HepG2 (cell line): Measurements from ENCODE around the gene MOB4. TPM values are rescaled to one million over a fixed set of nuclear protein-coding genes. Genes with fewer than 3 reads are reported as not detected.
A peak's percentile ranks its signal among the peaks of the same experiment; 100 is the strongest.

Source experiments
- BCL6 ChIP-seq: IDR thresholded peaks from 2 replicates; pipeline ENCODE4 v1.6.1; 2016; ENCODE audit warnings: missing genetic modification reagents, missing compliant biosample characterization
- ERF ChIP-seq: IDR thresholded peaks from 2 replicates; pipeline ENCODE4 v1.6.1; 2018; ENCODE audit warnings: missing biosample characterization, missing genetic modification reagents
- ETV5 ChIP-seq: IDR thresholded peaks from 2 replicates; pipeline ENCODE4 v1.6.1; 2018; ENCODE audit warnings: missing biosample characterization, missing genetic modification reagents, inconsistent platforms, borderline replicate concordance
- KDM3A ChIP-seq: IDR thresholded peaks from 2 replicates; pipeline ENCODE4 v1.6.1; 2018; ENCODE audit warnings: low read depth, missing compliant biosample characterization
- KDM4B ChIP-seq: sonication (generic); formaldehyde crosslinking; IDR thresholded peaks from 2 replicates; pipeline ENCODE4 v1.4.0; 2020; ENCODE audit warnings: missing genetic modification reagents
- NR2F6 ChIP-seq, 2 experiments: IDR thresholded peaks; 2 replicates each; pipeline ENCODE4 v1.6.1; 2016; ENCODE audit warnings: antibody characterized with exemption in 1 of 2, mild to moderate bottlenecking in 1 of 2
- RFX1 ChIP-seq: fragments of 450-650 bp; IDR thresholded peaks from 2 replicates; pipeline ENCODE4 v1.6.1; 2017
- TBX2 ChIP-seq: sonication (generic); formaldehyde crosslinking; IDR thresholded peaks from 2 replicates; pipeline ENCODE4 v1.5.0; 2020; ENCODE audit warnings: missing genetic modification reagents, mild to moderate bottlenecking, borderline replicate concordance
- XBP1 ChIP-seq: sonication (generic); formaldehyde crosslinking; IDR thresholded peaks from 2 replicates; pipeline ENCODE4 v1.5.0; 2020; ENCODE audit warnings: missing genetic modification reagents
- YEATS2 ChIP-seq: sonication (generic); formaldehyde crosslinking; IDR thresholded peaks from 2 replicates; pipeline ENCODE4 v1.4.0; 2020; ENCODE audit warnings: missing genetic modification reagents, borderline replicate concordance
- ZBTB38 ChIP-seq: sonication (generic); formaldehyde crosslinking; IDR thresholded peaks from 2 replicates; pipeline ENCODE4 v1.5.1; 2020; ENCODE audit warnings: mild to moderate bottlenecking, missing genetic modification reagents
- ZNF205 ChIP-seq: IDR thresholded peaks from 2 replicates; pipeline ENCODE4 v1.6.1; 2018; ENCODE audit warnings: missing biosample characterization, missing genetic modification reagents
- ZNF33B ChIP-seq: sonication (generic); formaldehyde crosslinking; IDR thresholded peaks from 2 replicates; pipeline ENCODE4 v1.5.1; 2020; ENCODE audit warnings: mild to moderate bottlenecking, missing genetic modification reagents
- ZNF674 ChIP-seq: sonication (generic); formaldehyde crosslinking; IDR thresholded peaks from 2 replicates; pipeline ENCODE4 v1.5.0; 2020; ENCODE audit warnings: low read depth, mild to moderate bottlenecking, missing genetic modification reagents
- polyA plus RNA-seq, 8 experiments: library from polyadenylated mRNA; depleted of rRNA in 3 of 8; stranded (reverse) in 7 of 8; unstranded in 1 of 8; fragments of >200 nt; fragmentation: Illumina TruSeq in 4 of 8; extraction: Trizol in 4 of 8; gene quantifications; 2 replicates each; pipeline versions ENCODE4 v1.2.1 to v1.2.3, GENCODE V29; 2011 to 2016; ENCODE audit warnings: low read depth in 4 of 8, missing spikeins in 1 of 8, mixed read lengths in 1 of 8; ENCODE audit not compliant: insufficient read depth in 1 of 8
- total RNA-seq, 5 experiments: library from RNA; depleted of rRNA; stranded (reverse); fragments of >200 nt; fragmentation: Illumina TruSeq; extraction: Trizol; gene quantifications; 2 replicates each; pipeline ENCODE4 v1.2.3, GENCODE V29; 2016; ENCODE audit warnings: low read depth in 1 of 5
- TF ChIP-seq, protein P1 (sequence below): sonication (generic); formaldehyde crosslinking; IDR thresholded peaks from 2 replicates; pipeline ENCODE4 v1.4.0; 2020; ENCODE audit warnings: mild to moderate bottlenecking, missing genetic modification reagents
- TF ChIP-seq, protein P2 (sequence below): IDR thresholded peaks from 2 replicates; pipeline ENCODE4 v1.6.1; 2016
- TF ChIP-seq, protein P3 (sequence below): sonication (generic); formaldehyde crosslinking; IDR thresholded peaks from 2 replicates; pipeline ENCODE4 v1.8.0; 2022; ENCODE audit warnings: missing genetic modification reagents, low read depth, mild to moderate bottlenecking, borderline replicate concordance
- TF ChIP-seq, protein P4 (sequence below): sonication (generic); formaldehyde crosslinking; IDR thresholded peaks from 2 replicates; pipeline ENCODE4 v1.4.0; 2020; ENCODE audit warnings: mild to moderate bottlenecking, missing genetic modification reagents

The MOB4 gene
- total and polyA plus RNA-seq, 2 of the 13 experiments (the other 11 are each of a cell fraction or from before 2014, with no cell fraction given), result 35.7 to 38.6 TPM

DNA sequence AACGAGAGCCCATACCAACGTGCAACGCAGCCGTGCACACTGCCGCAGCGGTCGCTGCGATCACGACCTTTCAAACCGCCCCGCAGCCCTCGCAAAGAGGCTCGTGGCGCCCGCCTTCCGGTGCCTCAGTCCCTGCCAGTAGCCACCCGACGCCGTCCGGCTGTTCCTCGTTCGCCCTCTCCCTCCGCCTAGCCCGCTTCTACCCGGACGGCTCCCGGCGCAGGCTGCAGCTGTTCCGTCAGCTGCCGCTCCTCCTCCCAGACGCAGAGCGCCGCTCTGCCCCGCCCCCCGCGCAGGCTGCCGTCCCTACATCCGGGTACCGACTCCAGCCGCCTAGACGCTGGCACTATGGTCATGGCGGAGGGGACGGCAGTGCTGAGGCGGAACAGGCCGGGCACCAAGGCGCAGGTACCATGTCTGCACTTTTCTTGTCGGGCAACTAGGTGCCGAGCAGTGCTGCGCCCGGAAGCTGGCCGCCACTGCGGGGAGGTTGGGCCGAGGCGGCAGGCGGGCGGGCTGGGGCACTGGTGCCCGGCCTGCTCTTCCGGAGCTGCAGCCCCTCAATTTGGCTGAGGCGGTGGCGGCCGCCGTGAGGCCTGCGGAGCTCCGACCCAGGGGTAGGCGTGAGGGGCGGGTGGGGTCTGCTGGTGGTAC lies at the start of gene MOB4 (continued):
- TF ChIP-seq XBP1 (CRISPR knock-in tag), result 0 out of 2 replicates have a peak, but pooled peaks have one; percentile 8
- TF ChIP-seq BCL6 (CRISPR knock-in tag), result peak; percentile 90
- peak; percentile 94; the same call in 1 of the 2 replicates for TF ChIP-seq ZNF33B (CRISPR knock-in tag)
- TF ChIP-seq TBX2 (CRISPR knock-in tag), result peak; percentile 98
- peak; percentile 40; the same call in 1 of the 2 replicates for TF ChIP-seq NR2F6 (IDR thresholded peaks at IDR 0.05)
- peak; percentile 87 for TF ChIP-seq NR2F6 (CRISPR knock-in tag; IDR thresholded peaks at IDR 0.05)
- TF ChIP-seq, protein P1, sequence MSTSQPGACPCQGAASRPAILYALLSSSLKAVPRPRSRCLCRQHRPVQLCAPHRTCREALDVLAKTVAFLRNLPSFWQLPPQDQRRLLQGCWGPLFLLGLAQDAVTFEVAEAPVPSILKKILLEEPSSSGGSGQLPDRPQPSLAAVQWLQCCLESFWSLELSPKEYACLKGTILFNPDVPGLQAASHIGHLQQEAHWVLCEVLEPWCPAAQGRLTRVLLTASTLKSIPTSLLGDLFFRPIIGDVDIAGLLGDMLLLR (CRISPR knock-in tag), result peak; percentile 89; the same call in 1 of the 2 replicates
- TF ChIP-seq KDM3A (CRISPR knock-in tag), result peak; percentile 100; the same call in 1 of the 2 replicates
- peak; percentile 100 for TF ChIP-seq YEATS2 (CRISPR knock-in tag)
- TF ChIP-seq, protein P2, sequence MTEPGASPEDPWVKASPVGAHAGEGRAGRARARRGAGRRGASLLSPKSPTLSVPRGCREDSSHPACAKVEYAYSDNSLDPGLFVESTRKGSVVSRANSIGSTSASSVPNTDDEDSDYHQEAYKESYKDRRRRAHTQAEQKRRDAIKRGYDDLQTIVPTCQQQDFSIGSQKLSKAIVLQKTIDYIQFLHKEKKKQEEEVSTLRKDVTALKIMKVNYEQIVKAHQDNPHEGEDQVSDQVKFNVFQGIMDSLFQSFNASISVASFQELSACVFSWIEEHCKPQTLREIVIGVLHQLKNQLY, result peak; percentile 84; the same call in 1 of the 2 replicates
- peak; percentile 98 for TF ChIP-seq ZBTB38 (CRISPR knock-in tag)
- TF ChIP-seq, protein P3, sequence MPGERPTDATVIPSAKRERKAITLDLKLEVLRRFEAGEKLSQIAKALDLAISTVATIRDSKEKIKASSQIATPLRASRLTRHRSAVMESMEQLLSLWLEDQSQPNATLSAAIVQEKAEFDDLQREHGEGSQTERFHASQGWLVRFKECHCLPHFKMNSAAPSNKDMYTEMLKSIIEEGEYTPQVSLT (CRISPR knock-in tag), result peak; percentile 78; the same call in 1 of the 2 replicates
- TF ChIP-seq RFX1, result no peak
- peak; percentile 99 for TF ChIP-seq ERF
- TF ChIP-seq KDM4B, result peak; percentile 99
- TF ChIP-seq ZNF674 (CRISPR knock-in tag), result peak; percentile 95; the same call in 1 of the 2 replicates
- TF ChIP-seq, protein P4, sequence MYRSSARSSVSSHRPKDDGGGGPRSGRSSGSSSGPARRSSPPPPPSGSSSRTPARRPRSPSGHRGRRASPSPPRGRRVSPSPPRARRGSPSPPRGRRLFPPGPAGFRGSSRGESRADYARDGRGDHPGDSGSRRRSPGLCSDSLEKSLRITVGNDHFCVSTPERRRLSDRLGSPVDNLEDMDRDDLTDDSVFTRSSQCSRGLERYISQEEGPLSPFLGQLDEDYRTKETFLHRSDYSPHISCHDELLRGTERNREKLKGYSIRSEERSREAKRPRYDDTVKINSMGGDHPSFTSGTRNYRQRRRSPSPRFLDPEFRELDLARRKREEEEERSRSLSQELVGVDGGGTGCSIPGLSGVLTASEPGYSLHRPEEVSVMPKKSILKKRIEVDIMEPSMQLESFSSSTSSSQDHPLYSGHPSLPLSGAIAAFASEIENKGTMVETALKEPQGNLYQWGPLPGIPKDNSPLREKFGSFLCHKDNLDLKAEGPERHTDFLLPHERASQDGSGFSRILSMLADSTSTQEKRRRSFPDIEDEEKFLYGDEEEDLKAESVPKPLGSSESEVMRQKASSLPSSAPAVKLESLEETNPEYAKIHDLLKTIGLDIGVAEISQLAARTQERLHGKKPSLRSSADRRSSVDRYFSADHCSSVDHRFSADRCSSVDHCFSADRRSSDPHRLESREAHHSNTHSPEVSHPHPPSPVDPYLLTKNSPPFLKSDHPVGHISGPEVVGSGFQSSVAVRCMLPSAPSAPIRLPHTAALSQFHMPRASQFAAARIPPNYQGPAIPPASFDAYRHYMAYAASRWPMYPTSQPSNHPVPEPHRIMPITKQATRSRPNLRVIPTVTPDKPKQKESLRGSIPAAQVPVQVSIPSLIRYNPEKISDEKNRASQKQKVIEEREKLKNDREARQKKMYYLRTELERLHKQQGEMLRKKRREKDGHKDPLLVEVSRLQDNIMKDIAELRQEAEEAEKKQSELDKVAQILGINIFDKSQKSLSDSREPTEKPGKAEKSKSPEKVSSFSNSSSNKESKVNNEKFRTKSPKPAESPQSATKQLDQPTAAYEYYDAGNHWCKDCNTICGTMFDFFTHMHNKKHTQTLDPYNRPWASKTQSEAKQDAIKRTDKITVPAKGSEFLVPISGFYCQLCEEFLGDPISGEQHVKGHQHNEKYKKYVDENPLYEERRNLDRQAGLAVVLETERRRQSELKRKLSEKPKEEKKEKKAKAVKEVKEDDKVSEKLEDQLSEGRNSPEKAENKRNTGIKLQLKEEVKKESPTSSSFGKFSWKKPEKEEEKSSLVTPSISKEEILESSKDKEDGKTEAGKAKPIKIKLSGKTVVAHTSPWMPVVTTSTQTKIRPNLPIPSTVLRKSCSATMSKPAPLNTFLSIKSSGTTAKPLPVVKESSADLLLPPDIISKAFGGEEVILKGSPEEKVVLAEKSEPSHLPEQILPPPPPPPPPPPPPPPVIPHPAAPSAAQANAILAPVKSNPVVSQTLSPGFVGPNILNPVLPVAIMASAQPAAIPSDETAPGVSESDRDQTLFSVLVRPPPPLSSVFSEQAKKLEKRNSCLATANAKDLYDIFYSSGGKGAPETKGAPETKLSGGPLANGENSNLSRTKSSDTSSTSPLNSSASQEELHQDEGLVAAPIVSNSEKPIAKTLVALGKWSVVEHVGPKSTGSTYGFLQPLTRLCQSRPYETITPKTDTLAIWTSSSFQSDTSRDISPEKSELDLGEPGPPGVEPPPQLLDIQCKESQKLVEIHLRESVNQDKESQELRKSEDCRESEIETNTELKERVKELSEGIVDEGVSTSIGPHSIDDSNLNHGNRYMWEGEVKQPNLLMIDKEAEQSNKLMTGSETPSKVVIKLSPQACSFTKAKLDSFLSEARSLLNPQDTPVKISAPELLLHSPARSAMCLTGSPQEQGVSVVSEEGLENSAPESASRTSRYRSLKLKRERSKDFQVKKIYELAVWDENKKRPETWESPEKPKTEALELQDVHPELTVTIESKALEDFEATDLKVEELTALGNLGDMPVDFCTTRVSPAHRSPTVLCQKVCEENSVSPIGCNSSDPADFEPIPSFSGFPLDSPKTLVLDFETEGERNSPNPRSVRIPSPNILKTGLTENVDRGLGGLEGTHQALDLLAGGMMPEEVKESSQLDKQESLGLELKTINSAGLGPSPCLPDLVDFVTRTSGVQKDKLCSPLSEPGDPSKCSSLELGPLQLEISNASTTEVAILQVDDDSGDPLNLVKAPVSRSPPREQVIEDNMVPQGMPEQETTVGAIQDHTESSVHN (CRISPR knock-in tag), result peak; percentile 86; the same call in 1 of the 2 replicates
- TF ChIP-seq ETV5, result peak; percentile 98
- TF ChIP-seq ZNF205 (CRISPR knock-in tag), result peak; percentile 97
